ENCODE measurements around the gene PTCH2. TPM values are rescaled to one million over a fixed set of nuclear protein-coding genes. Genes with fewer than 3 reads are reported as not detected.

The PTCH2 gene
- total RNA-seq, 1 experiment from 2014 or later: not detected

DNA sequence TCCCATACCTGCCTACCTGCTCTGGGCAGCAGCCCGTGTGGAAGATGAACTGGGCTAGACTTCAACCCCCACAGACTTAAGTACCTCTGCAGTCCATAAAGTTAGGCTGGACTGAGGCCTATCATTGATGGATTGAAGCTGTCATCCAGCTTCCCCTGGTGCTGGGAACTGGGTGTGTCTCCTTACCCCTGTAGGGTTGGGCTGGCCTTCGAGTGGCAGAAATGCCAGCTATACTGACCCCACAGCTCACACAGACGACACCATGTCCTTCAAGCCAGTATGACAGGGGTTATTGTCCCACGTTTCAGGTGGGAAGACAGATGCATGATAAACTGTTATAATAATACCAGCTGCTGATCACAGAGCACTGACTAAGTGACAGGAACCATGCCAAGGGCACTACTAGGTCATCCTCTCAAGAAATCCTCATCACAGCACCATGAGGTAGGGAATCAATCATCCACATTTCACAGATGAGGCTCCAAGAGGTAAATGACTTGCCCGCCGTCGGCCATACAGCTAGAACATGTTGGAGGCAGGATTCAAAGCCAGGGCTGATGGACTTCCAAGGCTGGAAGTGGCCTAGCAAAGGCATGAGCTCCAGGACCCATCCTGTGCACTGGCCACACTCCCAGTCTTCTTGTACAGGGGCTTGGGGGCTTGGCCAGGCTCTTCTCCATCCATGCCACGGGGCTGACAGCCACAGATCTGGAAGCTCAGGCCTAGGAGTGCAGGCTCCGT lies 54.8 kb downstream of the PTCH2 start, which contains the start of gene BEST4:
Gene BEST4 (minus strand): TSS at position 51 of the 741 bp plus-strand sequence. CDS start 465 bp downstream, outside the sequence.
- Histone ChIP-seq H3K4me1 (ENCODE audit: insufficient read depth, low read length) (no peaks in the 10 kb centered on the region), H3K79me2 (ENCODE audit: low read length) (no peaks in the 10 kb centered on the region), H3K4me2 (ENCODE audit: low read length) (no peak within 1 kb of the TSS), H3K9me2 (replicated peaks; ENCODE audit: low read length) (no peaks in the 10 kb centered on the region), H2AFZ (ENCODE audit: low read length) (no peak within 1 kb of the TSS), H3K27me3 (ENCODE audit: low read length) (no peaks in the 10 kb centered on the region), H4K20me1 (ENCODE audit: low read length) (no peaks in the 10 kb centered on the region), H3K27ac (ENCODE audit: low read length) (no peak within 1 kb of the TSS), H3K4me3 (ENCODE audit: low read length) (no peak within 1 kb of the TSS), H3K36me3 (ENCODE audit: low read depth, low read length) (no peaks in the 10 kb centered on the region), H3K9me3 (ENCODE audit: low read length) (no peaks in the 10 kb centered on the region), H3F3A (ENCODE audit: low read length, unreplicated experiment) (no peaks in the 10 kb centered on the region), H3K9ac (ENCODE audit: low read length) (no peak within 1 kb of the TSS)
- DNase-seq (no peak), ATAC-seq (no peak)
- intact Hi-C loops (cut with micrococcal nuclease): no loop called here
- TF ChIP-seq EZH2 (IDR thresholded peaks at IDR 0.05; ENCODE audit: low read length, unreplicated experiment): no peak
- TF ChIP-seq, protein P1, sequence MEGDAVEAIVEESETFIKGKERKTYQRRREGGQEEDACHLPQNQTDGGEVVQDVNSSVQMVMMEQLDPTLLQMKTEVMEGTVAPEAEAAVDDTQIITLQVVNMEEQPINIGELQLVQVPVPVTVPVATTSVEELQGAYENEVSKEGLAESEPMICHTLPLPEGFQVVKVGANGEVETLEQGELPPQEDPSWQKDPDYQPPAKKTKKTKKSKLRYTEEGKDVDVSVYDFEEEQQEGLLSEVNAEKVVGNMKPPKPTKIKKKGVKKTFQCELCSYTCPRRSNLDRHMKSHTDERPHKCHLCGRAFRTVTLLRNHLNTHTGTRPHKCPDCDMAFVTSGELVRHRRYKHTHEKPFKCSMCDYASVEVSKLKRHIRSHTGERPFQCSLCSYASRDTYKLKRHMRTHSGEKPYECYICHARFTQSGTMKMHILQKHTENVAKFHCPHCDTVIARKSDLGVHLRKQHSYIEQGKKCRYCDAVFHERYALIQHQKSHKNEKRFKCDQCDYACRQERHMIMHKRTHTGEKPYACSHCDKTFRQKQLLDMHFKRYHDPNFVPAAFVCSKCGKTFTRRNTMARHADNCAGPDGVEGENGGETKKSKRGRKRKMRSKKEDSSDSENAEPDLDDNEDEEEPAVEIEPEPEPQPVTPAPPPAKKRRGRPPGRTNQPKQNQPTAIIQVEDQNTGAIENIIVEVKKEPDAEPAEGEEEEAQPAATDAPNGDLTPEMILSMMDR (conservative IDR thresholded peaks at IDR 0.05; ENCODE audit: low read depth, low read length): no peak
- no peak for TF ChIP-seq EZH2phosphoT487 (IDR thresholded peaks at IDR 0.05; ENCODE audit: borderline replicate concordance, low read length)
- ChIA-PET CTCF (no interaction called here), POLR2A (ENCODE audit: unreplicated experiment) (no interaction called here)
- no TSS peak for BruUV-seq (replicated peaks)

DNA sequence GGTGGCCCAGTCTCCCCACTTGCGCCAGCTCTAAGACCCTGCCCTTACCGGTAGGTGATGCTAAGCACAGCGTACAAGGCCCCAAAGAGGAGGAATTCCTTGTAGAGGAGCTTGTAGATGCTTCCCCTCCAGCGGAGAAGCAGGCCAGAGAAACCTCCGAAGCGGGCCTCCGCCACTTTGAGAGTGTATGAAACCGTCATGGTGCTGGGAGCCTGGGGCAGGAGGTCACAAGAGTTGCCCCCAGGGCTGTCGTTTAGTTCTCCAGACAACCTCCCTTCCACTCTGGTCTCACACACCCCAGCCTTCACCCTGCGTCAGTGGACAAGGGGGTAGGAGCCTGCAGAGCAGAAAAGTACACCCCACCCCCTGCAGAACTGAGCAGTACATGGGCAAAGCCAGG lies 55.5 kb downstream of the PTCH2 start:
- no peak overlapping the region for H3K4me2 ChIP-seq (ENCODE audit: low read length)
- H3K4me1 ChIP-seq (ENCODE audit: insufficient read depth, low read length): no peaks in the 10 kb centered on the region
- H3F3A ChIP-seq (ENCODE audit: low read length, unreplicated experiment): no peaks in the 10 kb centered on the region
- ATAC-seq (no peak), DNase-seq (no peak)
- H4K20me1 ChIP-seq (ENCODE audit: low read length): no peaks in the 10 kb centered on the region
- H3K9me3 ChIP-seq (ENCODE audit: low read length): no peaks in the 10 kb centered on the region
- H3K27me3 ChIP-seq (ENCODE audit: low read length): no peaks in the 10 kb centered on the region
- no TSS peak for BruUV-seq (replicated peaks)
- ChIA-PET POLR2A (ENCODE audit: unreplicated experiment) (interaction anchor here (0.6 kb wide), 1 partner anchor 56 kb away, joined by 4 read pairs; no protein-coding TSS in a partner anchor), CTCF (no interaction called here)
- TF ChIP-seq EZH2phosphoT487 (IDR thresholded peaks at IDR 0.05; ENCODE audit: borderline replicate concordance, low read length) (no peak), EZH2 (IDR thresholded peaks at IDR 0.05; ENCODE audit: low read length, unreplicated experiment) (no peak)
- TF ChIP-seq, protein P1 (conservative IDR thresholded peaks at IDR 0.05; ENCODE audit: low read depth, low read length): no peak
- H3K9me2 ChIP-seq (replicated peaks; ENCODE audit: low read length): no peaks in the 10 kb centered on the region
- no peak overlapping the region for H3K27ac ChIP-seq (ENCODE audit: low read length)
- no peaks in the 10 kb centered on the region for H3K36me3 ChIP-seq (ENCODE audit: low read depth, low read length)
- intact Hi-C loops (cut with micrococcal nuclease): no loop called here
- no peak overlapping the region for H2AFZ ChIP-seq (ENCODE audit: low read length)
- H3K9ac ChIP-seq (ENCODE audit: low read length): no peak overlapping the region
- no peaks in the 10 kb centered on the region for H3K79me2 ChIP-seq (ENCODE audit: low read length)
- H3K4me3 ChIP-seq (ENCODE audit: low read length): no peak overlapping the region

DNA sequence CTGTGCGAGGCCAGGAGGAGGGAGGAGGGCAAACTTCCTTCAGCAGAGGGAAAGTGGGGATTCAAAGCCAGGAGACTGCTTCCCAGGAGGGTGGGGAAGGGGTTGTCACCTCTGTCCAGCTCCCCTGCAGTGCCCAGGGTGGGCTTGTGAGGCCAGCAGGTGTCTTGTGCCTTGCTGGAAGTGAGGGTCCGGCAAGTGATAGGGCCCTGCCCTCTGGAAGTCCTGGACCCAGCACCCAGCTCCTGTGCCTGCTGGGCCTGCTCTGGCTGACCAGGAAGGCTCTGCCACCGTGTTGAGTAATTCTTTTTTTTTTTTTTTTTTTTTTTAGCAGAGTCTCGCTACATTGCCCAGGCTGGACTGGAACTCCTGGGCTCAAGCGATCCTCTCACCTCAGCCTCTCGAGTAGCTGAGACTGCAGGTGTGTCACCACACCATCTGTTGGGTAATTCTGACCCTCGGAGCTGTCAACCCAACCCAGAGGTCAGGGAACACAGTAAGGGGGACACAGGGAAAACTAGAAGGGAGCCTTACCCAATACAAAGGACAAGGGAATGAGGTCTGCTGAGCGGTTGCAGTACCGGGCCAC lies 56.1 kb downstream of the PTCH2 start:
- no peak for ATAC-seq
- ChIA-PET POLR2A (ENCODE audit: unreplicated experiment) (no interaction called here), CTCF (no interaction called here)
- Histone ChIP-seq H4K20me1 (ENCODE audit: low read length) (no peaks in the 10 kb centered on the region), H3K79me2 (ENCODE audit: low read length) (no peaks in the 10 kb centered on the region), H3K27ac (ENCODE audit: low read length) (no peak overlapping the region), H3F3A (ENCODE audit: low read length, unreplicated experiment) (no peaks in the 10 kb centered on the region), H3K36me3 (ENCODE audit: low read depth, low read length) (no peaks in the 10 kb centered on the region), H3K4me2 (ENCODE audit: low read length) (no peak overlapping the region), H3K4me1 (ENCODE audit: insufficient read depth, low read length) (no peaks in the 10 kb centered on the region), H3K9me2 (replicated peaks; ENCODE audit: low read length) (no peaks in the 10 kb centered on the region), H3K9ac (ENCODE audit: low read length) (no peak overlapping the region), H3K27me3 (ENCODE audit: low read length) (no peaks in the 10 kb centered on the region), H3K4me3 (ENCODE audit: low read length) (no peak overlapping the region), H3K9me3 (ENCODE audit: low read length) (no peaks in the 10 kb centered on the region), H2AFZ (ENCODE audit: low read length) (no peak overlapping the region)
- TF ChIP-seq, protein P1 (conservative IDR thresholded peaks at IDR 0.05; ENCODE audit: low read depth, low read length): no peak
- TF ChIP-seq EZH2 (IDR thresholded peaks at IDR 0.05; ENCODE audit: low read length, unreplicated experiment) (no peak), EZH2phosphoT487 (IDR thresholded peaks at IDR 0.05; ENCODE audit: borderline replicate concordance, low read length) (no peak)
- BruUV-seq (replicated peaks): no TSS peak
- DNase-seq: no peak
- intact Hi-C loops (cut with micrococcal nuclease): no loop called here
